ENCODE data around the gene DST.

DNA sequence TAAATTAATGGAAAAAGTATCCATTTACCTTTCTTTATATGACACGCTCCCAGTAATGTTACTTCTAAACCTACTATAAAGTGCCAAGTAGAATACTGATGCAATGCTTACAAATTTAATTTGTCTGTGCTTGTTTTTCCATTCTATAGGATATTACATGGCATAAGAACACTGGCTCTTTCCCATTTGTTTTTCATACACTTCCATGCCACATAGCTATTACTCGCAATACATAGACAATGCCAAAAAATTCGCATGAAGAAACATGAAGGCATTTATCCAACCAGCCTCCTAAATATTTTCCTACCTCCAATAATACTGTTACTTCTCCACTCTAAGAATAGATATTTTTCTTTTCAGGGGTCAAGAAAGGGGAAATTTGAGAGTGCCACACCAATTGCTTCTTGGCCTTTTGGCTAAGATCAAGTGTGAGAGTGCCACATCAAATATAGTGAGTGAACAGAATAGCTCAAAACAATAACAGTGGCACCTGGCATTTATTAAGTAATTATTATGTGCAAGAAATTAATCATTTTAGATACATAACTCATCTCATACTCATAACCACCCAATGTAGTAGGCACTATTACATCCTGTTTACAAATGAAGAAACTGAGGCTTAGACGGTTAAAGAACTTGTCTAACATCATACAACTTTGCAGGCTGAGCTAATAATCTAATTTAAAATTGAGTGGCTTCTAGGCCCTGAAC, 845 bp upstream of the DST start:
- no peak for TF ChIP-seq POLR2A (IDR thresholded peaks at IDR 0.05; ENCODE audit: low read depth)
- TF ChIP-seq, protein P1, sequence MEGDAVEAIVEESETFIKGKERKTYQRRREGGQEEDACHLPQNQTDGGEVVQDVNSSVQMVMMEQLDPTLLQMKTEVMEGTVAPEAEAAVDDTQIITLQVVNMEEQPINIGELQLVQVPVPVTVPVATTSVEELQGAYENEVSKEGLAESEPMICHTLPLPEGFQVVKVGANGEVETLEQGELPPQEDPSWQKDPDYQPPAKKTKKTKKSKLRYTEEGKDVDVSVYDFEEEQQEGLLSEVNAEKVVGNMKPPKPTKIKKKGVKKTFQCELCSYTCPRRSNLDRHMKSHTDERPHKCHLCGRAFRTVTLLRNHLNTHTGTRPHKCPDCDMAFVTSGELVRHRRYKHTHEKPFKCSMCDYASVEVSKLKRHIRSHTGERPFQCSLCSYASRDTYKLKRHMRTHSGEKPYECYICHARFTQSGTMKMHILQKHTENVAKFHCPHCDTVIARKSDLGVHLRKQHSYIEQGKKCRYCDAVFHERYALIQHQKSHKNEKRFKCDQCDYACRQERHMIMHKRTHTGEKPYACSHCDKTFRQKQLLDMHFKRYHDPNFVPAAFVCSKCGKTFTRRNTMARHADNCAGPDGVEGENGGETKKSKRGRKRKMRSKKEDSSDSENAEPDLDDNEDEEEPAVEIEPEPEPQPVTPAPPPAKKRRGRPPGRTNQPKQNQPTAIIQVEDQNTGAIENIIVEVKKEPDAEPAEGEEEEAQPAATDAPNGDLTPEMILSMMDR (IDR thresholded peaks at IDR 0.05) = no peak
- TF ChIP-seq EP300 (IDR thresholded peaks at IDR 0.05) = no peak
- no peak for TF ChIP-seq POLR2AphosphoS5 (IDR thresholded peaks at IDR 0.05)

Data from esophagus muscularis mucosa (tissue), 4 donors.